HL-60 (cell line): ENCODE results near the gene CALCB.

ENCODE experiments used
- CTCF ChIP-seq: IDR thresholded peaks from one replicate; pipeline ENCODE4 v1.5.1; 2011; ENCODE audit warnings: low read length, control low read depth, inconsistent platforms; ENCODE audit not compliant: insufficient read depth
- POLR2AphosphoS5 ChIP-seq: IDR thresholded peaks from 2 replicates; pipeline ENCODE4 v1.6.1; 2012; ENCODE audit warnings: low read depth

- TF ChIP-seq CTCF: no peak
- TF ChIP-seq POLR2AphosphoS5: no peak
These were observed 33.0 kb downstream of the CALCB start for GRCh38 chr11:15106201-15106965.
